SK-N-SH treated with all-trans-retinoic acid at 6 μM for 48 hours (cell line): Measurements from ENCODE around the gene SLC13A5.

Source experiments
- ATAC-seq: fragments of 200-7000 bp; cut with Tn5 transposase; 3 replicates; pipeline ENCODE4 v1.9.1; 2020; ENCODE audit warnings: mild to moderate bottlenecking, moderate library complexity
- ARNTL ChIP-seq: fragments of 450-650 bp; formaldehyde crosslinking; IDR thresholded peaks from 2 replicates; pipeline ENCODE4 v1.5.0; 2020; ENCODE audit warnings: low read depth, mild to moderate bottlenecking, moderate library complexity, borderline replicate concordance
- BACH2 ChIP-seq: fragments of 250-450 bp; sonication (Bioruptor Pico); IDR thresholded peaks from 2 replicates; pipeline ENCODE4 v1.9.0; 2021; ENCODE audit warnings: mild to moderate bottlenecking, borderline replicate concordance
- CREB5 ChIP-seq: fragments of 250-450 bp; sonication (Bioruptor Pico); IDR thresholded peaks from 2 replicates; pipeline ENCODE4 v1.5.1; 2020; ENCODE audit warnings: low read depth, mild to moderate bottlenecking, moderate library complexity
- CSDC2 ChIP-seq: fragments of 250-450 bp; sonication (Bioruptor Pico); IDR thresholded peaks from 2 replicates; pipeline ENCODE4 v1.5.0; 2020; ENCODE audit warnings: mild to moderate bottlenecking, moderate library complexity
- CSRNP3 ChIP-seq: fragments of 250-450 bp; sonication (Bioruptor Pico); IDR thresholded peaks from 2 replicates; pipeline ENCODE4 v1.5.1; 2021; ENCODE audit warnings: mild to moderate bottlenecking, moderate library complexity
- ESRRG ChIP-seq: fragments of 250-450 bp; sonication (Bioruptor Pico); IDR thresholded peaks from 2 replicates; pipeline ENCODE4 v1.6.1; 2021; ENCODE audit warnings: mild to moderate bottlenecking
- GLIS3 ChIP-seq: fragments of 250-450 bp; sonication (Bioruptor Pico); IDR thresholded peaks from 2 replicates; pipeline ENCODE4 v1.5.0; 2020; ENCODE audit warnings: mild to moderate bottlenecking, moderate library complexity
- ISL1 ChIP-seq: fragments of 250-450 bp; sonication (Bioruptor Pico); IDR thresholded peaks from 2 replicates; pipeline ENCODE4 v2.1.2; 2022; ENCODE audit warnings: mild to moderate bottlenecking, moderate library complexity
- OSR1 ChIP-seq: fragments of 250-450 bp; sonication (Bioruptor Pico); IDR thresholded peaks from 2 replicates; pipeline ENCODE4 v1.8.0; 2022; ENCODE audit warnings: moderate library complexity, mild to moderate bottlenecking, inconsistent platforms
- PATZ1 ChIP-seq: fragments of 250-450 bp; sonication (Bioruptor Pico); IDR thresholded peaks from 2 replicates; pipeline ENCODE4 v1.8.0; 2020; ENCODE audit warnings: mild to moderate bottlenecking, moderate library complexity, borderline replicate concordance
- PPARA ChIP-seq: fragments of 250-450 bp; sonication (Bioruptor Pico); IDR thresholded peaks from 2 replicates; pipeline ENCODE4 v1.5.0; 2020; ENCODE audit warnings: mild to moderate bottlenecking, borderline replicate concordance
- RARB ChIP-seq: fragments of 250-450 bp; sonication (Bioruptor Pico); IDR thresholded peaks from 2 replicates; pipeline ENCODE4 v1.8.0; 2021; ENCODE audit warnings: mild to moderate bottlenecking, moderate library complexity
- SNAI2 ChIP-seq: fragments of 250-450 bp; sonication (Bioruptor Pico); IDR thresholded peaks from 2 replicates; pipeline ENCODE4 v1.5.0; 2020; ENCODE audit warnings: mild to moderate bottlenecking, moderate library complexity
- TCF4 ChIP-seq: fragments of 250-450 bp; sonication (Bioruptor Pico); IDR thresholded peaks from 2 replicates; pipeline ENCODE4 v1.8.0; 2021; ENCODE audit warnings: mild to moderate bottlenecking, moderate library complexity, borderline replicate concordance
- TOX ChIP-seq: fragments of 250-450 bp; sonication (Bioruptor Pico); IDR thresholded peaks from 2 replicates; pipeline ENCODE4 v1.8.0; 2021; ENCODE audit warnings: mild to moderate bottlenecking, moderate library complexity, borderline replicate concordance
- ZC3H10 ChIP-seq: fragments of 250-450 bp; sonication (Bioruptor Pico); IDR thresholded peaks from 2 replicates; pipeline ENCODE4 v1.5.1; 2021; ENCODE audit warnings: mild to moderate bottlenecking, moderate library complexity
- ZFP3 ChIP-seq: fragments of 250-450 bp; sonication (Bioruptor Pico); IDR thresholded peaks from 2 replicates; pipeline ENCODE4 v1.5.0; 2020; ENCODE audit warnings: mild to moderate bottlenecking, moderate library complexity
- ZFP30 ChIP-seq: fragments of 450-650 bp; formaldehyde crosslinking; IDR thresholded peaks from 2 replicates; pipeline ENCODE4 v1.5.0; 2022; ENCODE audit warnings: mild to moderate bottlenecking, moderate library complexity
- ZNF565 ChIP-seq: fragments of 450-650 bp; formaldehyde crosslinking; conservative IDR thresholded peaks from 2 replicates; pipeline ENCODE4 v1.5.0; 2020; ENCODE audit warnings: low read depth, mild to moderate bottlenecking, moderate library complexity
- ZNF70 ChIP-seq: fragments of 450-650 bp; formaldehyde crosslinking; IDR thresholded peaks from 2 replicates; pipeline ENCODE4 v1.5.0; 2020; ENCODE audit warnings: mild to moderate bottlenecking, moderate library complexity
- TF ChIP-seq, protein P1 (sequence below): fragments of 250-450 bp; sonication (Bioruptor Pico); IDR thresholded peaks from 2 replicates; pipeline ENCODE4 v1.5.0; 2020; ENCODE audit warnings: mild to moderate bottlenecking, moderate library complexity
- TF ChIP-seq, protein P2 (sequence below): fragments of 250-450 bp; sonication (Bioruptor Pico); IDR thresholded peaks from 2 replicates; pipeline ENCODE4 v1.8.0; 2021; ENCODE audit warnings: low read depth, mild to moderate bottlenecking, moderate library complexity, borderline replicate concordance

Gene SLC13A5

GRCh38 chr17:6700948-6701307 lies 12.2 kb downstream of the SLC13A5 start:
- TF ChIP-seq GLIS3 (CRISPR knock-in tag) (no peak), PPARA (CRISPR knock-in tag) (no peak), PATZ1 (CRISPR knock-in tag) (no peak), TOX (CRISPR knock-in tag) (no peak), SNAI2 (no peak), RARB (CRISPR knock-in tag) (no peak), ISL1 (CRISPR knock-in tag) (no peak), ESRRG (CRISPR knock-in tag) (no peak), TCF4 (CRISPR knock-in tag) (no peak), CREB5 (CRISPR knock-in tag) (no peak), CSDC2 (CRISPR knock-in tag) (no peak)
- ATAC-seq = no peak

- TF ChIP-seq PATZ1 (CRISPR knock-in tag) (no peak), ZC3H10 (CRISPR knock-in tag) (no peak), CSDC2 (CRISPR knock-in tag) (no peak), ZFP3 (CRISPR knock-in tag) (no peak), BACH2 (CRISPR knock-in tag) (no peak), ZNF70 (CRISPR knock-in tag) (no peak)
- TF ChIP-seq, protein P1, sequence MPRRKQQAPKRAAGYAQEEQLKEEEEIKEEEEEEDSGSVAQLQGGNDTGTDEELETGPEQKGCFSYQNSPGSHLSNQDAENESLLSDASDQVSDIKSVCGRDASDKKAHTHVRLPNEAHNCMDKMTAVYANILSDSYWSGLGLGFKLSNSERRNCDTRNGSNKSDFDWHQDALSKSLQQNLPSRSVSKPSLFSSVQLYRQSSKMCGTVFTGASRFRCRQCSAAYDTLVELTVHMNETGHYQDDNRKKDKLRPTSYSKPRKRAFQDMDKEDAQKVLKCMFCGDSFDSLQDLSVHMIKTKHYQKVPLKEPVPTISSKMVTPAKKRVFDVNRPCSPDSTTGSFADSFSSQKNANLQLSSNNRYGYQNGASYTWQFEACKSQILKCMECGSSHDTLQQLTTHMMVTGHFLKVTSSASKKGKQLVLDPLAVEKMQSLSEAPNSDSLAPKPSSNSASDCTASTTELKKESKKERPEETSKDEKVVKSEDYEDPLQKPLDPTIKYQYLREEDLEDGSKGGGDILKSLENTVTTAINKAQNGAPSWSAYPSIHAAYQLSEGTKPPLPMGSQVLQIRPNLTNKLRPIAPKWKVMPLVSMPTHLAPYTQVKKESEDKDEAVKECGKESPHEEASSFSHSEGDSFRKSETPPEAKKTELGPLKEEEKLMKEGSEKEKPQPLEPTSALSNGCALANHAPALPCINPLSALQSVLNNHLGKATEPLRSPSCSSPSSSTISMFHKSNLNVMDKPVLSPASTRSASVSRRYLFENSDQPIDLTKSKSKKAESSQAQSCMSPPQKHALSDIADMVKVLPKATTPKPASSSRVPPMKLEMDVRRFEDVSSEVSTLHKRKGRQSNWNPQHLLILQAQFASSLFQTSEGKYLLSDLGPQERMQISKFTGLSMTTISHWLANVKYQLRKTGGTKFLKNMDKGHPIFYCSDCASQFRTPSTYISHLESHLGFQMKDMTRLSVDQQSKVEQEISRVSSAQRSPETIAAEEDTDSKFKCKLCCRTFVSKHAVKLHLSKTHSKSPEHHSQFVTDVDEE (CRISPR knock-in tag) = no peak
- TF ChIP-seq, protein P2, sequence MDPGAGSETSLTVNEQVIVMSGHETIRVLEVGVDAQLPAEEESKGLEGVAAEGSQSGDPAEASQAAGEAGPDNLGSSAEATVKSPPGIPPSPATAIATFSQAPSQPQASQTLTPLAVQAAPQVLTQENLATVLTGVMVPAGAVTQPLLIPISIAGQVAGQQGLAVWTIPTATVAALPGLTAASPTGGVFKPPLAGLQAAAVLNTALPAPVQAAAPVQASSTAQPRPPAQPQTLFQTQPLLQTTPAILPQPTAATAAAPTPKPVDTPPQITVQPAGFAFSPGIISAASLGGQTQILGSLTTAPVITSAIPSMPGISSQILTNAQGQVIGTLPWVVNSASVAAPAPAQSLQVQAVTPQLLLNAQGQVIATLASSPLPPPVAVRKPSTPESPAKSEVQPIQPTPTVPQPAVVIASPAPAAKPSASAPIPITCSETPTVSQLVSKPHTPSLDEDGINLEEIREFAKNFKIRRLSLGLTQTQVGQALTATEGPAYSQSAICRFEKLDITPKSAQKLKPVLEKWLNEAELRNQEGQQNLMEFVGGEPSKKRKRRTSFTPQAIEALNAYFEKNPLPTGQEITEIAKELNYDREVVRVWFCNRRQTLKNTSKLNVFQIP (CRISPR knock-in tag) = no peak
- TF ChIP-seq, all 23 proteins: peak for 0
- no peak for ATAC-seq
Observed at GRCh38 chr17:6699997-6700947, 12.9 kb downstream of the SLC13A5 start.

DNA sequence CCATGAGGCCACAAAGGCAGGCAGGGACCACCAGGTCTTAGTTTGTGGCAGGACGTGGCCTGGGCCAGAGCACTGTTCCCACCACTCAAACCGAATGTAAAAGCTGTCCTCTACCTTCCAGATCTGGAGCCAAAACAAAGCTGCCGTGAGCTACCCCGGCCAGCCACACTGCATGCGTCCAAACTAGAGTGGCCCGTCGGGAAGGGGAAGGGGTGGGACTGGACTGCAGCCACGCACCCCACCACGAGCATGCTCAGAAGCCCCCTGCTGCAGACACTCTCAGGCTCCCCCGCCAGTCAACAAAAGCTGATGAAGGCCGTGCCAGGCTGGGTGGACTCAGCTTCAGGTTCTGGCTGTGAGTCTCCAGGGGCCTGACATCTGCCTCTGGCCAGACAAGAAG lies 15.2 kb downstream of the SLC13A5 start:
- ATAC-seq = no peak
- TF ChIP-seq ZC3H10 (CRISPR knock-in tag) = no peak
- no peak for TF ChIP-seq GLIS3 (CRISPR knock-in tag)
- no peak for TF ChIP-seq ZNF70 (CRISPR knock-in tag)
- TF ChIP-seq CSDC2 (CRISPR knock-in tag) = no peak
- TF ChIP-seq CSRNP3 (CRISPR knock-in tag) = no peak
- TF ChIP-seq BACH2 (CRISPR knock-in tag) = no peak
- no peak for TF ChIP-seq PPARA (CRISPR knock-in tag)
- TF ChIP-seq, protein P1 (CRISPR knock-in tag) = no peak
- no peak for TF ChIP-seq ARNTL (CRISPR knock-in tag)
- no peak for TF ChIP-seq ZFP30 (CRISPR knock-in tag)
- TF ChIP-seq RARB (CRISPR knock-in tag) = no peak
- no peak for TF ChIP-seq TCF4 (CRISPR knock-in tag)
- TF ChIP-seq ZNF565 = no peak
- TF ChIP-seq SNAI2 = no peak
- no peak for TF ChIP-seq OSR1 (CRISPR knock-in tag)
- no peak for TF ChIP-seq ISL1 (CRISPR knock-in tag)
